ENCODE results near the gene GRM8. TPM values are rescaled to one million over a fixed set of nuclear protein-coding genes. Genes with fewer than 3 reads are reported as not detected.

GRM8 gene
- total RNA-seq, 1 experiment from 2014 or later, result not detected

DNA sequence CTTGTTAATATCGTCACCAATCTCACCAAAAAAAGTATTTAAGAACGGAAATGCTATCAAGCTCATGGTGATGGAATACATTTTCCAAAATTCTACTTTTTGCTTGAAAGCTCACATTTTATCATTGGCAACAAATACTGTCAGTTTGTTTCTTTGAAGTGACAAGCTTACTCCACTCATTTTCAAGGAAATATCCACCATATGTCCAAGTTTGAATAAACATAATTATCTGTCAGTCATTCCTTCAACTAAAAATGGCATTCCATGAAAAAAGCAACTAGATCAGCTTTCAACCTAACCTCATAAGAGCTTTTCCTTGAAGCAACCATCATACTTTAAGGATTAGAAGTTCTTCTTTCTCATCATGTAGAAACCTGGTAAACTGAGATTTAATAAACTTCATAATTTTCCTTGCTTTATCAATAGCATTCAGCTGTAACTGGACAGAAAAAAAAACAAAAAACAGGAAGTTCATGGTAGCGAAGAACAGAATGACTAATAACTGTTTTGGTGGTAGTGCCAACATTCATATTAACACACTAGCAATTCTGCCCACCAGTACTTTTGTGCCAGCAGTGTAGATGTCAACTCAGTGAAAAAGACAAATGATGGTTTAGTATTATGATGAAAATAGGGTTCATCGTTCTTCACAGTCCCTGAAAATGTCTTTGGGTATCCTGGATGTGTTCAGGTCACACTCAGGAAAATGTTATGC lies 764.9 kb downstream of the GRM8 start:
- Histone ChIP-seq H3K27me3 (replicated peaks; ENCODE audit: control insufficient read depth, insufficient read depth, low read length) (no peaks in the 10 kb centered on the region), H3K4me1 (no peaks in the 10 kb centered on the region), H3K9me3 (no peaks in the 10 kb centered on the region), H3K4me3 (ENCODE audit: low read depth, low read length) (no peak overlapping the region), H3K36me3 (ENCODE audit: control insufficient read depth, insufficient read depth, low read length) (no peaks in the 10 kb centered on the region)
- H3K9me3 Mint-ChIP-seq (ENCODE audit: unreplicated experiment), result no peaks in the 10 kb centered on the region
- intact Hi-C loops (cut with micrococcal nuclease; ENCODE audit: unreplicated experiment), result no loop called here
- H3K36me3 Mint-ChIP-seq (ENCODE audit: insufficient read depth, unreplicated experiment), result no peaks in the 10 kb centered on the region
- POLR2A ChIA-PET, result no interaction called here
- DNase-seq, result no peak
- no peak overlapping the region for H3K4me3 Mint-ChIP-seq (ENCODE audit: unreplicated experiment)
- H3K4me1 Mint-ChIP-seq (ENCODE audit: low read depth, unreplicated experiment), result no peaks in the 10 kb centered on the region
- TF ChIP-seq, protein P1, sequence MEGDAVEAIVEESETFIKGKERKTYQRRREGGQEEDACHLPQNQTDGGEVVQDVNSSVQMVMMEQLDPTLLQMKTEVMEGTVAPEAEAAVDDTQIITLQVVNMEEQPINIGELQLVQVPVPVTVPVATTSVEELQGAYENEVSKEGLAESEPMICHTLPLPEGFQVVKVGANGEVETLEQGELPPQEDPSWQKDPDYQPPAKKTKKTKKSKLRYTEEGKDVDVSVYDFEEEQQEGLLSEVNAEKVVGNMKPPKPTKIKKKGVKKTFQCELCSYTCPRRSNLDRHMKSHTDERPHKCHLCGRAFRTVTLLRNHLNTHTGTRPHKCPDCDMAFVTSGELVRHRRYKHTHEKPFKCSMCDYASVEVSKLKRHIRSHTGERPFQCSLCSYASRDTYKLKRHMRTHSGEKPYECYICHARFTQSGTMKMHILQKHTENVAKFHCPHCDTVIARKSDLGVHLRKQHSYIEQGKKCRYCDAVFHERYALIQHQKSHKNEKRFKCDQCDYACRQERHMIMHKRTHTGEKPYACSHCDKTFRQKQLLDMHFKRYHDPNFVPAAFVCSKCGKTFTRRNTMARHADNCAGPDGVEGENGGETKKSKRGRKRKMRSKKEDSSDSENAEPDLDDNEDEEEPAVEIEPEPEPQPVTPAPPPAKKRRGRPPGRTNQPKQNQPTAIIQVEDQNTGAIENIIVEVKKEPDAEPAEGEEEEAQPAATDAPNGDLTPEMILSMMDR (IDR thresholded peaks at IDR 0.05; ENCODE audit: insufficient read depth in 1 of 2, low read depth in 1 of 2, low read length in 1 of 2, severe bottlenecking in 1 of 2, unreplicated experiment in 1 of 2), result no peak
- no peaks in the 10 kb centered on the region for H3K27me3 Mint-ChIP-seq (ENCODE audit: insufficient read depth, unreplicated experiment)
- H3K27ac Mint-ChIP-seq (ENCODE audit: unreplicated experiment), result no peak overlapping the region
- CTCF ChIA-PET, result no interaction called here
- BruUV-seq (replicated peaks), result no TSS peak

DNA sequence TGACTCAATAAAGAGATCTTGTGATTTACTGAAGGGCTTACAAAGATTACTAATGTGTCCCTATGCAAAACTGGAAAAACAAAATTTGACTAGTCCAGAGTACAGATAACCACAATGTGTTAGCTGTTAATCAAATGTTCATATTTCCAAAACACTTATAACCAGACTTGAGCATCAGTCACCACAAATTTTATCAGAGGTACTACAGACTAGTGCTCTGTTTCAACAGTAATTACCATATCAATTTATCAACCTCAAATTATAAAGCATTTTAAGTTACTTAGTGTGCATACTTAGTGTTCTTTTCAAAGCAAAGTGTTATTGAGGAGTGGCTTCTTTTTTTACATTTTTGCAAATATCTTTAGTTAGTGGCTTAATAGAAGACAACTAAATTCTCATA lies 765.9 kb downstream of the GRM8 start:
- Histone ChIP-seq H3K4me1 (no peaks in the 10 kb centered on the region), H3K9me3 (no peaks in the 10 kb centered on the region), H3K4me3 (ENCODE audit: low read depth, low read length) (no peak overlapping the region), H3K36me3 (ENCODE audit: control insufficient read depth, insufficient read depth, low read length) (no peaks in the 10 kb centered on the region), H3K27me3 (replicated peaks; ENCODE audit: control insufficient read depth, insufficient read depth, low read length) (no peaks in the 10 kb centered on the region)
- CTCF ChIA-PET, result no interaction called here
- H3K4me1 Mint-ChIP-seq (ENCODE audit: low read depth, unreplicated experiment), result no peaks in the 10 kb centered on the region
- no peak for DNase-seq
- H3K36me3 Mint-ChIP-seq (ENCODE audit: insufficient read depth, unreplicated experiment), result no peaks in the 10 kb centered on the region
- no TSS peak for BruUV-seq (replicated peaks)
- H3K4me3 Mint-ChIP-seq (ENCODE audit: unreplicated experiment), result no peak overlapping the region
- no peaks in the 10 kb centered on the region for H3K27me3 Mint-ChIP-seq (ENCODE audit: insufficient read depth, unreplicated experiment)
- POLR2A ChIA-PET, result no interaction called here
- H3K27ac Mint-ChIP-seq (ENCODE audit: unreplicated experiment), result no peak overlapping the region
- intact Hi-C loops (cut with micrococcal nuclease; ENCODE audit: unreplicated experiment), result no loop called here
- TF ChIP-seq, protein P1 (IDR thresholded peaks at IDR 0.05; ENCODE audit: insufficient read depth in 1 of 2, low read depth in 1 of 2, low read length in 1 of 2, severe bottlenecking in 1 of 2, unreplicated experiment in 1 of 2), result no peak
- H3K9me3 Mint-ChIP-seq (ENCODE audit: unreplicated experiment), result no peaks in the 10 kb centered on the region

DNA sequence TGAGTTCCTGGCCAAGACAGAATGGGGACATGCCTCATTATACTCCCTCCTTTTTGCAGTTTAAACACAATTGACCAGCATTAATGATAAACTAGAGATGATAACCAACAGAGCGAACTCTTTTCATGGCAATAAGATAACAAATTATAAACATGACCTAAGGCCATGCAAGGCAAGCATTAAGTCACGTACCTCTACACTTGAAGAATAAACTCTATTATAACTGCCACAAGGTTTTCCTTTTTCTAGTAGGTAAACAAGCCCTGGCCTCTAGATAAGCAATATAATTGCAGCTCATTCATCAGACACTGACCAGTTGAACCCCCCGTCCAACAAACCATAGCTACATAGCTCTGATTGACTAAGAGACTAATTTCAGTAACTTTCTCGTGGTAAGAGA lies 767.0 kb downstream of the GRM8 start:
- Mint-ChIP-seq H3K4me1 (ENCODE audit: low read depth, unreplicated experiment) (no peaks in the 10 kb centered on the region), H3K27me3 (ENCODE audit: insufficient read depth, unreplicated experiment) (no peaks in the 10 kb centered on the region), H3K9me3 (ENCODE audit: unreplicated experiment) (no peaks in the 10 kb centered on the region), H3K36me3 (ENCODE audit: insufficient read depth, unreplicated experiment) (no peaks in the 10 kb centered on the region), H3K27ac (ENCODE audit: unreplicated experiment) (no peak overlapping the region), H3K4me3 (ENCODE audit: unreplicated experiment) (no peak overlapping the region)
- Histone ChIP-seq H3K9me3 (no peaks in the 10 kb centered on the region), H3K4me1 (no peaks in the 10 kb centered on the region), H3K27me3 (replicated peaks; ENCODE audit: control insufficient read depth, insufficient read depth, low read length) (no peaks in the 10 kb centered on the region), H3K36me3 (ENCODE audit: control insufficient read depth, insufficient read depth, low read length) (no peaks in the 10 kb centered on the region), H3K4me3 (ENCODE audit: low read depth, low read length) (no peak overlapping the region)
- POLR2A ChIA-PET, result no interaction called here
- intact Hi-C loops (cut with micrococcal nuclease; ENCODE audit: unreplicated experiment), result no loop called here
- CTCF ChIA-PET, result no interaction called here
- DNase-seq, result no peak
- no TSS peak for BruUV-seq (replicated peaks)
- TF ChIP-seq, protein P1 (IDR thresholded peaks at IDR 0.05; ENCODE audit: insufficient read depth in 1 of 2, low read depth in 1 of 2, low read length in 1 of 2, severe bottlenecking in 1 of 2, unreplicated experiment in 1 of 2), result no peak

Data from Caco-2 (cell line).